Endothelial cell of umbilical vein (primary cell): Measurements from ENCODE around the gene ECHDC1. TPM values are rescaled to one million over a fixed set of nuclear protein-coding genes. Genes with fewer than 3 reads are reported as not detected.

Experiments
- BruUV-seq: library from RNA; stranded (reverse); fragments of 400-500 nt; replicated peaks from 2 replicates; lab custom pipeline; 2021; lab: Mats Ljungman, UMichigan
- CTCF ChIA-PET: fragments of 300-600, 350-600 bp; sonication (Branson Sonifier 250); formaldehyde crosslinking; loops from one replicate; lab custom pipeline; 2021; ENCODE audit warnings: antibody characterized with exemption, inconsistent platforms; lab: Charles Lee
- POLR2A ChIA-PET: fragments of 300-600, 350-600 bp; sonication (Branson Sonifier 250); formaldehyde crosslinking; loops from one replicate; lab custom pipeline; 2021; ENCODE audit warnings: antibody characterized with exemption, inconsistent platforms; lab: Charles Lee
- DNase-seq: peaks from one replicate; pipeline ENCODE4 v3.0.0-alpha.2; 2011; ENCODE audit warnings: low read depth, low spot score
- FAIRE-seq: peaks from 2 replicates; lab custom pipeline; 2011; peaks lifted over from hg19 to GRCh38; lab: Jason Lieb, UNC
- H2AFZ ChIP-seq: 2 replicates; pipeline ENCODE4 v1.6.0; 2012; ENCODE audit warnings: low read depth, low read length, control low read depth, inconsistent platforms
- H3K27ac ChIP-seq: 2 replicates; pipeline ENCODE4 v1.5.1; 2011; ENCODE audit warnings: low read depth, mild to moderate bottlenecking, control low read depth, low read length, moderate library complexity; ENCODE audit not compliant: insufficient read depth
- H3K27me3 ChIP-seq, 2 experiments: 2 replicates each; pipeline versions ENCODE4 v1.6.0 to v1.6.1; 2011; ENCODE audit warnings: low read length in 2 of 2, mixed read lengths in 1 of 2; ENCODE audit not compliant: control insufficient read depth in 2 of 2, insufficient read depth in 2 of 2
- H3K36me3 ChIP-seq, 2 experiments: 2 replicates in 1 of 2; 3 replicates in 1 of 2; pipeline ENCODE4 v1.5.1; 2011; ENCODE audit warnings: low read length in 2 of 2, mild to moderate bottlenecking in 1 of 2, moderate library complexity in 1 of 2; ENCODE audit not compliant: control insufficient read depth in 2 of 2, insufficient read depth in 2 of 2; ENCODE audit errors: extremely low read depth in 1 of 2
- H3K4me1 ChIP-seq: 3 replicates; pipeline ENCODE4 v1.5.1; 2011; ENCODE audit warnings: mild to moderate bottlenecking, low read length; ENCODE audit not compliant: control insufficient read depth, insufficient read depth; ENCODE audit errors: extremely low read depth
- H3K4me2 ChIP-seq: 2 replicates; pipeline ENCODE4 v1.6.1; 2011; ENCODE audit warnings: low read length, control low read depth, mixed read lengths; ENCODE audit not compliant: insufficient read depth
- H3K4me3 ChIP-seq, 3 experiments: fragments of 200-600 bp in 1 of 3; sonication (generic), shearing (Covaris generic) in 1 of 3; replicated peaks in 1 of 3; 2 replicates each; pipeline ENCODE4 v1.5.1; 2011 to 2016; ENCODE audit warnings: control low read depth in 3 of 3, low read length in 3 of 3, mild to moderate bottlenecking in 2 of 3, inconsistent platforms in 1 of 3, low read depth in 1 of 3, moderate library complexity in 1 of 3; ENCODE audit not compliant: insufficient read depth in 1 of 3
- H3K79me2 ChIP-seq: 2 replicates; pipeline ENCODE4 v1.6.0; 2012; ENCODE audit warnings: low read length, inconsistent platforms; ENCODE audit not compliant: control insufficient read depth, insufficient read depth
- H3K9ac ChIP-seq: replicated peaks from 2 replicates; pipeline ENCODE3; 2011; ENCODE audit warnings: low read length, control low read depth; ENCODE audit not compliant: insufficient read depth; ENCODE audit errors: extremely low read depth
- H3K9me1 ChIP-seq: replicated peaks from 3 replicates; pipeline ENCODE4 v1.6.0; 2011; ENCODE audit warnings: mild to moderate bottlenecking, low read length; ENCODE audit not compliant: control insufficient read depth, insufficient read depth; ENCODE audit errors: extremely low read depth
- H3K9me3 ChIP-seq: replicated peaks from 2 replicates; pipeline ENCODE4 v1.5.1; 2012; ENCODE audit warnings: low read length, inconsistent platforms; ENCODE audit not compliant: control insufficient read depth, insufficient read depth
- H4K20me1 ChIP-seq: replicated peaks from 2 replicates; pipeline ENCODE3; 2011; ENCODE audit warnings: mild to moderate bottlenecking, low read length; ENCODE audit not compliant: control insufficient read depth, insufficient read depth; ENCODE audit errors: extremely low read depth
- CTCF ChIP-seq, 2 donors: IDR thresholded peaks; 1 replicate in 1 of 2; 2 replicates in 1 of 2; pipeline ENCODE4 v1.5.1; 2011; ENCODE audit warnings: low read length in 2 of 2, mild to moderate bottlenecking in 2 of 2, moderate library complexity in 2 of 2, control low read depth in 1 of 2, inconsistent platforms in 1 of 2, low read depth in 1 of 2; ENCODE audit not compliant: insufficient read depth in 1 of 2; ENCODE audit errors: extremely low read depth in 1 of 2
- EZH2 ChIP-seq: IDR thresholded peaks from 2 replicates; pipeline ENCODE4 v1.6.1; 2012; ENCODE audit warnings: borderline replicate concordance, low read depth, mild to moderate bottlenecking, moderate library complexity, low read length, inconsistent platforms; ENCODE audit not compliant: severe bottlenecking
- FOS ChIP-seq: IDR thresholded peaks from 2 replicates; pipeline ENCODE4 v1.6.1; 2011; ENCODE audit warnings: mild to moderate bottlenecking, low read length, moderate library complexity, borderline replicate concordance; ENCODE audit not compliant: insufficient read depth
- GATA2 ChIP-seq: IDR thresholded peaks from 2 replicates; pipeline ENCODE4 v1.7.0; 2011; ENCODE audit warnings: low read depth, mild to moderate bottlenecking, moderate library complexity, mixed read lengths, low read length; ENCODE audit not compliant: insufficient read length, insufficient read depth
- JUN ChIP-seq: IDR thresholded peaks from 2 replicates; pipeline ENCODE4 v1.6.1; 2011; ENCODE audit warnings: borderline replicate concordance, low read depth; ENCODE audit not compliant: insufficient read length, insufficient read depth
- MAX ChIP-seq: IDR thresholded peaks from 2 replicates; pipeline ENCODE4 v1.6.1; 2011; ENCODE audit not compliant: insufficient read depth, insufficient read length
- MYC ChIP-seq: IDR thresholded peaks from one replicate; pipeline ENCODE4 v1.6.1; 2011; ENCODE audit warnings: mild to moderate bottlenecking, low read depth, low read length
- POLR2A ChIP-seq: IDR thresholded peaks from 2 replicates; pipeline ENCODE4 v1.6.1; 2012; ENCODE audit warnings: low read depth, mild to moderate bottlenecking, control low read depth, low read length
- POLR2AphosphoS5 ChIP-seq: IDR thresholded peaks from 2 replicates; pipeline ENCODE4 v1.6.1; 2012; ENCODE audit warnings: low read depth, mild to moderate bottlenecking, control low read depth, low read length, moderate library complexity; ENCODE audit not compliant: insufficient read depth
- dilution Hi-C: fragments of 300-500 bp; cut with MboI; formaldehyde crosslinking; loops from one replicate; pipeline ENCODE4 v1.15.0; 2019; ENCODE audit warnings: low sequenced_read_pairs; ENCODE audit not compliant: extremely low pct_ligation_motif_present
- intact Hi-C: fragments of 100-400 bp; cut with micrococcal nuclease; formaldehyde crosslinking; loops from one replicate; pipeline ENCODE4 v1.10.0; 2022
- polyA plus RNA-seq, 4 experiments: library from polyadenylated mRNA; depleted of rRNA in 3 of 4; stranded (reverse) in 3 of 4; unstranded in 1 of 4; fragments of >200 nt; gene quantifications; 2 replicates each; pipeline versions ENCODE4 v1.2.1 to v1.2.3, GENCODE V29; 2011 to 2012; ENCODE audit warnings: missing spikeins in 1 of 4
- small RNA-seq: library from RNA; depleted of rRNA; stranded (forward); fragments of <200 nt; gene quantifications from one replicate; pipeline ENCODE3, GENCODE V24; 2012; ENCODE audit warnings: low replicate concordance, low read depth; ENCODE audit not compliant: insufficient read depth, insufficient read length
- total RNA-seq: library from RNA; stranded (reverse); gene quantifications from 2 replicates; pipeline ENCODE4 v1.2.3, GENCODE V29; 2021

Gene ECHDC1
- total and polyA plus RNA-seq, 2 donors (not counting 3 experiments of a cell fraction or from before 2014, with no cell fraction given): 8.1 to 36.8 TPM

- no peaks in the 10 kb centered on the region for H3K27me3 ChIP-seq
- dilution Hi-C loops: no loop called here
- CTCF ChIA-PET: interaction anchor here (2.3 kb wide), 1 partner anchor 23 kb away, joined by 9 read pairs; the partner anchor contains the start of gene RNF146
- H3K27ac ChIP-seq: no peak overlapping the region
- FAIRE-seq (no peak), DNase-seq (no peak)
- no peaks in the 10 kb centered on the region for H3K4me1 ChIP-seq
- H3K9me3 ChIP-seq: no peaks in the 10 kb centered on the region
- no TSS peak for BruUV-seq
- no peak overlapping the region for H3K4me3 ChIP-seq
- H4K20me1 ChIP-seq: no peaks in the 10 kb centered on the region
- TF ChIP-seq CTCF (IDR thresholded peaks at IDR 0.05; ENCODE audit: extremely low read depth in 1 of 2, insufficient read depth in 1 of 2, low read depth in 1 of 2, low read length in 2 of 2): no peak
- no peak for TF ChIP-seq MYC
- no peak for TF ChIP-seq EZH2
- TF ChIP-seq FOS: no peak
- TF ChIP-seq MAX: no peak
- no peak for TF ChIP-seq GATA2
- TF ChIP-seq POLR2A: no peak
- TF ChIP-seq POLR2AphosphoS5: no peak
- TF ChIP-seq JUN: no peak
- H3K4me2 ChIP-seq: no peak overlapping the region
- intact Hi-C loops: no loop called here
- H3K9me1 ChIP-seq: no peaks in the 10 kb centered on the region
- H3K79me2 ChIP-seq: no peaks in the 10 kb centered on the region
- no peak overlapping the region for H3K9ac ChIP-seq
- no peak overlapping the region for H2AFZ ChIP-seq
- no peaks in the 10 kb centered on the region for H3K36me3 ChIP-seq
- POLR2A ChIA-PET: no interaction called here
Observed at GRCh38 chr6:127243501-127243900, 99.9 kb downstream of the ECHDC1 start.

Small RNA genes within 50 kb of the gene (small RNA-seq; reads per million reads assigned to genes)
- gene RNA5SP217: not detected

Other genes starting within 250 kb of the ECHDC1 start
- gene RSPO3, start 224.9 kb downstream of the ECHDC1 start, total RNA-seq: 8.6 and 11.1 TPM in 2 replicates
- 1.1 and 1.8 TPM in 2 replicates for gene RSPO3, start 224.9 kb downstream of the ECHDC1 start, polyA plus RNA-seq
- gene RNF146, start 76.7 kb downstream of the ECHDC1 start, total RNA-seq: 43.8 and 48.1 TPM in 2 replicates
- 29.2 and 37.5 TPM in 2 replicates for gene RNF146, start 76.7 kb downstream of the ECHDC1 start, polyA plus RNA-seq
- not detected in 2 replicates for gene KIAA0408, start 115.8 kb upstream of the ECHDC1 start, total RNA-seq
- not detected in 2 replicates for gene KIAA0408, start 115.8 kb upstream of the ECHDC1 start, polyA plus RNA-seq
- not detected in 2 replicates for gene C6orf58, start 233.6 kb upstream of the ECHDC1 start, total RNA-seq
- not detected in 2 replicates for gene C6orf58, start 233.6 kb upstream of the ECHDC1 start, polyA plus RNA-seq